Superior temporal gyrus (tissue), 1 donor: ENCODE measurements around the gene NHEJ1.
A peak's percentile ranks its signal among the peaks of the same experiment; 100 is the strongest.

Experiments used
- DNase-seq: peaks from one replicate; pipeline ENCODE4 v3.0.0-alpha.2; 2016; ENCODE audit errors: extremely low spot score

The NHEJ1 gene

GRCh38 chr2:219087848-219088247 lies 72.8 kb downstream of the NHEJ1 start:
- no peak for DNase-seq

DNA sequence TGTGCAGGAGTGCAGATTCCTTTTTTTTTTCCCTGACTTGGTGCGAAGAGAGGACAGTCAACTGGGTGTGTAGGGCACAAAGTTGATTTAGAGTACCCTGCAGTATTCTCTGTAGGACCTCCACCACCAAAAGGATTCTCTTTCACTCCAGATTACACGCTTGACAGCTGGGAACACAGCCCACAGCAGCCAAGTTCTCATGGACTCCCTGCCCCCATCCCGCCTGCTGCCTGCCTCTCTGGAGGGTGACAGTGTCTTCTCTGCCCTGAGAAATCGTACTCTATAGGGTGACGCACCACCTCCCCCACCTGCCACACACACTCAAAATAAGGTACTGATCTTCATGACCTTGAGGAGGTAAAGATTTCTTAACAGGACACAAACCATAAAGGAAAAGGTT lies 73.3 kb downstream of the NHEJ1 start:
- DNase-seq: no peak

DNA sequence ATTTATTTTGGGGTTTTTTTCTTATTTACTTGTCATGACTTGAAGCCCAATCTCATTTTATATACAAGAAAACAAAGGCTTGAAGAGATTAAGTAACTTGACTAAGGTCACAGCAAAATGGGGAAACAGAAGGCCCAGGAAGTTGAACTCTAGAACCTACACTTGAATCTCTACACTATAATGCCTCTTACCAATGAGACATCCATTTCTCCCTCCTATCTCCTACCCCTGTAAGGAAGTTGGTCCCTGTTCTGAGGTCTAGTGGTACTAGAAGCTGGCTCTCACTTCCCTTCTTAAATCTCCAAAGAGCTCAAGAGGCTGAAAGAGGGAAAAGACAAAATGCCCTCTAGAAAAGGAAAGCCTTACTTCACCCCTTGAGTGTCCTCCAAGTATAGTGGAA lies 74.4 kb downstream of the NHEJ1 start:
- no peak for DNase-seq

GRCh38 chr2:219084791-219085190 lies 75.8 kb downstream of the NHEJ1 start:
- no peak for DNase-seq

DNA sequence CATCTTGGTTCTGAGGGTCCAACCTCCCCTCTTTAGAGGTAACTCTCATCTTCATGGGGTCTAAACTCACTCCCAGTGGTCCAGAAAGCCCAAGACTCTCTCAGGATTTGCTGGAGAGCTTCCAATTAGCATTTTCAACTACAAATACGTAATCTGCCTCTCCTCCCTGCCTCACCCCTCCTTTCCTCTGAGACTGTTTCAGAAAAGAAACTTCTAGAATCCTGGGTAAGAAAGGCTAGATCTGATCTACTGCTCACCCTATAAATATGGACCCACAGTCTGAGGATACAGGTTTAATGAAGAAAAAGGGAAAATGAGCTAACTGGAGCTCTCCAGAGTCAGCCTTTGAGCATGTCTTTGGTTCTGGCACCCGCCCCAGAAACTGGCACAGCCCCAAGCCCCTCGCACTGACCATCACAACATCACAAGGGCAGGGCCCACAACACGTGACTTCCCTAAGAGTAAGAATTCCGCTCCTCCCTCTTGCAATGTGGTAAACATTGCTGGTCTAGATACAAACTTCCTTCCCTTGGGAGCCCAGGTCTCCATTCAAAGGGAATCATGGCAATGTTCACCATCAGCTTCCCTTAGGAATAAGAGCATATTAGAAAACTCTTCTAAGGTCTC lies 78.2 kb downstream of the NHEJ1 start:
- no peak for DNase-seq

- no peak for DNase-seq
Measured at GRCh38 chr2:219081701-219082331, 78.8 kb downstream of the NHEJ1 start.

- no peak for DNase-seq
Measured at GRCh38 chr2:219081096-219081495, 79.5 kb downstream of the NHEJ1 start.

- DNase-seq: no peak
Measured at GRCh38 chr2:219079417-219079816, 81.2 kb downstream of the NHEJ1 start.

DNA sequence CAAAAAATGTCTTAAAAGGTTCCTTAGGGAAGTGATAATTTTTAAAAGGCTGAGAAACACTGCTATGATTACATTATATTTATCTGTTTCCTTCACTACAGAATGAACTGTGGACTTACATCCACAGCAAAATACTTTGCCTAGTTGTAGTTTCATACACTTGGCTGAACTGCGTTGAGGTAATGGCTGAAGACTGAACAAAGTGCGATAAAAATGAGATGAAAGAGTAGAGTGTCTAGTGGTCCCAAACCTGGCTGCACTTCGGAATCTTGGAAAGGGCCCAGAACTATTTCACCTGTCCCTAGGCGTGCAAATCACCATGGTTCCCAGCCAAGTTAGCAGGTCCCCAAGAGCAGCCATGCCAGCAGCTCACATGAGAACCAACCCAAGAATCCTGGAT lies 81.7 kb downstream of the NHEJ1 start:
- no peak for DNase-seq

GRCh38 chr2:219078126-219078525 lies 82.5 kb downstream of the NHEJ1 start:
- no peak for DNase-seq

GRCh38 chr2:219076253-219076652 lies 84.4 kb downstream of the NHEJ1 start:
- no peak for DNase-seq

GRCh38 chr2:219073413-219074129 lies 87.0 kb downstream of the NHEJ1 start:
- peak; percentile 57 for DNase-seq

- no peak for DNase-seq
Measured at GRCh38 chr2:219072741-219073250, 87.8 kb downstream of the NHEJ1 start.

DNA sequence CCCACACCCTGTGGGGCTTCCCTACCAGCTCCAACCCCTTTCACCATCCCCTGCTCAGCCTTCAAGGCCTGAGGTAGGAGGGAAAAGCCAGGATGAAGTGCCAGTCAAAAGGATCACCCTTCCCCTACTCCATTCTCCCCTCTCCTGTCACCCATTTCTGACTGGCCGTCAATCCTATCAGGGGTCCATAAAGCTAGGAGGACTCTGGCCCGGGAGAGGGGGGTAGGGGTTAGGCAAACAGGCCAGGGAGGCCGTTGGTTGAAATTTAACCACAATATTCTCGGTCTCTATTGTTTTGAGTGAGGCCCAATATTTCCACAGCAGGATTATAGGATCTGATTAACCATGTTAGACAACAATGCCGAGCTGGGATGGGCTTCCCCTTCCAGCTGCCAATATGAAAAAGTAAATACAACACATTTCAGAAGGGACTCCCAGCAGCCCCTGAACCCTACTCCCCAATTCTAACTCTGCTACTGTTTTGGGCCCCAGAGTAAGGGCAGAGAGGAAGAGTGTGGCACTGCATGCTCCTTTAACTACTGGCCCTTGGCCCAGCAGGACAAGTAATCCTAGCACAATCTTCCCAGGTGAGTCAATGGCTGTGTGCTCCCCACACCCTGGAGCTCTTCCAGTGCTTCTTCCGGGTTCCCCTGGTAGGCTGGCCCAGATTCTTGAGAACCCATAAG lies 89.3 kb downstream of the NHEJ1 start:
- no peak for DNase-seq

- no peak for DNase-seq
Measured at GRCh38 chr2:219065484-219065883, 95.1 kb downstream of the NHEJ1 start.

- DNase-seq: no peak
Measured at GRCh38 chr2:219062081-219062480, 98.5 kb downstream of the NHEJ1 start.

- no peak for DNase-seq
Measured at GRCh38 chr2:219060821-219061791, 99.5 kb downstream of the NHEJ1 start, which contains the start of gene IHH. Gene IHH (minus strand): TSS chr2:219060921. CDS start chr2:219060467, 454 bp downstream.

- no peak for DNase-seq
Measured at GRCh38 chr2:219059725-219060682, 100.6 kb downstream of the NHEJ1 start.

GRCh38 chr2:219059375-219059724 lies 101.3 kb downstream of the NHEJ1 start:
- no peak for DNase-seq
